DMS114 treated with DMSO at 0.1 percent for 48 hours (cell line): ENCODE results near the gene GRK6.

ENCODE experiments used
- DNase-seq: peaks from one replicate; lab custom pipeline; 2025; ENCODE audit not compliant: unreplicated experiment; lab: John Stamatoyannopoulos, UW

The GRK6 gene

GRCh38 chr5:177468685-177469628 is 42.5 kb downstream of the GRK6 start:
- DNase-seq, result no peak

GRCh38 chr5:177469750-177470525 is 43.5 kb downstream of the GRK6 start:
- no peak for DNase-seq

- DNase-seq, result no peak
Measured at GRCh38 chr5:177470759-177471536, 44.5 kb downstream of the GRK6 start.

- DNase-seq, result no peak
Measured at GRCh38 chr5:177471610-177472356, 45.3 kb downstream of the GRK6 start.

- no peak for DNase-seq
Measured at GRCh38 chr5:177472460-177473442, 46.3 kb downstream of the GRK6 start.

- no peak for DNase-seq
Measured at GRCh38 chr5:177473443-177474001, 47.0 kb downstream of the GRK6 start, which contains the start of gene DBN1. Gene DBN1, minus strand, starts transcription at chr5:177473634. Its CDS starts 113 bp downstream, at chr5:177473521.

GRCh38 chr5:177474002-177474476 is 47.6 kb downstream of the GRK6 start:
- no peak for DNase-seq

GRCh38 chr5:177474846-177475562 is 48.5 kb downstream of the GRK6 start:
- DNase-seq, result no peak

GRCh38 chr5:177475563-177476427 is 49.3 kb downstream of the GRK6 start:
- DNase-seq, result no peak

- no peak for DNase-seq
Measured at GRCh38 chr5:177476531-177477233, 50.2 kb downstream of the GRK6 start.

- DNase-seq, result no peak
Measured at GRCh38 chr5:177477701-177478477, 51.4 kb downstream of the GRK6 start.

- no peak for DNase-seq
Measured at GRCh38 chr5:177478711-177479646, 52.5 kb downstream of the GRK6 start.

GRCh38 chr5:177479774-177480173 is 53.3 kb downstream of the GRK6 start:
- DNase-seq, result no peak

- no peak for DNase-seq
Measured at GRCh38 chr5:177482359-177482795, 55.9 kb downstream of the GRK6 start.

- DNase-seq, result no peak
Measured at GRCh38 chr5:177483042-177483441, 56.6 kb downstream of the GRK6 start.
